ENCODE results near the gene BMP7. TPM values are rescaled to one million over a fixed set of nuclear protein-coding genes. Genes with fewer than 3 reads are reported as not detected.
"Not testable (repeated sequence)": the region's sequence is repeated elsewhere in the genome, so short reads cannot be mapped to it uniquely, and the experiment has no call there.

The BMP7 gene
- polyA plus RNA-seq, 3 donors = 73.3 to 102 (median 94.0) TPM

- DNase-seq (ENCODE audit: extremely low read depth in 1 of 11, low read depth in 9 of 11, low spot score in 4 of 11) = peak in 10 of 11 donors; percentile 34 to 74 (median 61)
Observed at GRCh38 chr20:57167971-57168701, 98.3 kb downstream of the BMP7 start.

GRCh38 chr20:57167292-57167655 lies 99.2 kb downstream of the BMP7 start:
- no peak for DNase-seq (ENCODE audit: extremely low read depth in 1 of 11, low read depth in 9 of 11, low spot score in 4 of 11)

- DNase-seq (ENCODE audit: extremely low read depth in 1 of 11, low read depth in 9 of 11, low spot score in 4 of 11) = no peak
Observed at GRCh38 chr20:57166568-57167291, 99.7 kb downstream of the BMP7 start.

GRCh38 chr20:57165427-57166004 lies 100.9 kb downstream of the BMP7 start:
- no peak for DNase-seq (ENCODE audit: extremely low read depth in 1 of 11, low read depth in 9 of 11, low spot score in 4 of 11)

GRCh38 chr20:57164872-57165271 lies 101.6 kb downstream of the BMP7 start:
- DNase-seq (ENCODE audit: extremely low read depth in 1 of 11, low read depth in 9 of 11, low spot score in 4 of 11) = no peak

- no peak for DNase-seq (ENCODE audit: extremely low read depth in 1 of 11, low read depth in 9 of 11, low spot score in 4 of 11)
Observed at GRCh38 chr20:57163041-57163440, 103.4 kb downstream of the BMP7 start.

GRCh38 chr20:57162362-57162652 lies 104.1 kb downstream of the BMP7 start:
- no peak for DNase-seq (ENCODE audit: extremely low read depth in 1 of 11, low read depth in 9 of 11, low spot score in 4 of 11)

GRCh38 chr20:57161478-57162361 lies 104.7 kb downstream of the BMP7 start:
- no peak for DNase-seq (ENCODE audit: extremely low read depth in 1 of 11, low read depth in 9 of 11, low spot score in 4 of 11)

GRCh38 chr20:57160985-57161384 lies 105.5 kb downstream of the BMP7 start:
- DNase-seq (ENCODE audit: extremely low read depth in 1 of 11, low read depth in 9 of 11, low spot score in 4 of 11) = no peak

- no peak for DNase-seq (ENCODE audit: extremely low read depth in 1 of 11, low read depth in 9 of 11, low spot score in 4 of 11)
Observed at GRCh38 chr20:57159945-57160610, 106.4 kb downstream of the BMP7 start.

GRCh38 chr20:57159193-57159851 lies 107.1 kb downstream of the BMP7 start:
- DNase-seq (ENCODE audit: extremely low read depth in 1 of 11, low read depth in 9 of 11, low spot score in 4 of 11) = no peak

GRCh38 chr20:57158474-57158873 lies 108.0 kb downstream of the BMP7 start:
- no peak for DNase-seq (ENCODE audit: extremely low read depth in 1 of 11, low read depth in 9 of 11, low spot score in 4 of 11)

- DNase-seq (ENCODE audit: extremely low read depth in 1 of 11, low read depth in 9 of 11, low spot score in 4 of 11) = not testable (repeated sequence)
Observed at GRCh38 chr20:57157787-57158186, 108.7 kb downstream of the BMP7 start.

GRCh38 chr20:57157106-57157691 lies 109.2 kb downstream of the BMP7 start:
- DNase-seq (ENCODE audit: extremely low read depth in 1 of 11, low read depth in 9 of 11, low spot score in 4 of 11) = no peak

GRCh38 chr20:57156011-57156729 lies 110.3 kb downstream of the BMP7 start:
- no peak for DNase-seq (ENCODE audit: extremely low read depth in 1 of 11, low read depth in 9 of 11, low spot score in 4 of 11)

GRCh38 chr20:57155415-57155814 lies 111.0 kb downstream of the BMP7 start:
- DNase-seq (ENCODE audit: extremely low read depth in 1 of 11, low read depth in 9 of 11, low spot score in 4 of 11) = no peak

- no peak for DNase-seq (ENCODE audit: extremely low read depth in 1 of 11, low read depth in 9 of 11, low spot score in 4 of 11)
Observed at GRCh38 chr20:57153238-57153905, 113.1 kb downstream of the BMP7 start.

All from renal cortex interstitium (tissue), 11 donors.